Activated CD4-positive, alpha-beta T cell treated with anti-CD3 and anti-CD28 coated beads, Interleukin-2, amount 50 U/mL, for 1 hour (primary cell): ENCODE data around the gene SV2A.
A peak's percentile ranks its signal among the peaks of the same experiment; 100 is the strongest.
"Not testable (repeated sequence)": the region's sequence is repeated elsewhere in the genome, so short reads cannot be mapped to it uniquely, and the experiment has no call there.

Source experiments
- DNase-seq: peaks from one replicate; pipeline ENCODE4 v3.0.0-alpha.2; 2020

SV2A gene

GRCh38 chr1:149917571-149918144 lies at the start of gene SV2A:
TSS of gene SV2A (minus strand) at chr1:149917844. CDS start at chr1:149913840, 4,004 bp downstream.
- DNase-seq: peak; percentile 35

- DNase-seq: no peak
Observed at GRCh38 chr1:149967041-149967440, 49.4 kb upstream of the SV2A start.

GRCh38 chr1:149966405-149966804 lies 48.8 kb upstream of the SV2A start:
- DNase-seq: no peak

GRCh38 chr1:149965440-149965839 lies 47.8 kb upstream of the SV2A start:
- DNase-seq: no peak

GRCh38 chr1:149963358-149963757 lies 45.7 kb upstream of the SV2A start:
- DNase-seq: no peak

GRCh38 chr1:149962736-149963135 lies 45.1 kb upstream of the SV2A start:
- DNase-seq: no peak

GRCh38 chr1:149962039-149962647 lies 44.5 kb upstream of the SV2A start:
- peak; percentile 28 for DNase-seq

GRCh38 chr1:149957548-149957947 lies 39.9 kb upstream of the SV2A start:
- DNase-seq: not testable (repeated sequence)

- no peak for DNase-seq
Observed at GRCh38 chr1:149949911-149950310, 32.3 kb upstream of the SV2A start.

GRCh38 chr1:149945206-149945605 lies 27.6 kb upstream of the SV2A start:
- DNase-seq: no peak

- DNase-seq: no peak
Observed at GRCh38 chr1:149942885-149943284, 25.2 kb upstream of the SV2A start.

GRCh38 chr1:149942207-149942606 lies 24.6 kb upstream of the SV2A start:
- no peak for DNase-seq

- no peak for DNase-seq
Observed at GRCh38 chr1:149940427-149940826, 22.8 kb upstream of the SV2A start.

GRCh38 chr1:149938668-149939003 lies 21.0 kb upstream of the SV2A start:
- DNase-seq: not testable (repeated sequence)

- DNase-seq: no peak
Observed at GRCh38 chr1:149937759-149938158, 20.1 kb upstream of the SV2A start.

- DNase-seq: no peak
Observed at GRCh38 chr1:149936992-149937705, 19.5 kb upstream of the SV2A start.

GRCh38 chr1:149936170-149936991 lies 18.7 kb upstream of the SV2A start, which contains the start of gene MTMR11:
TSS of gene MTMR11 (minus strand) at chr1:149936879. CDS start at chr1:149936647, 232 bp downstream.
- DNase-seq: no peak

- no peak for DNase-seq
Observed at GRCh38 chr1:149934356-149934755, 16.7 kb upstream of the SV2A start.

- DNase-seq: no peak
Observed at GRCh38 chr1:149933208-149933607, 15.6 kb upstream of the SV2A start.

GRCh38 chr1:149932474-149932873 lies 14.8 kb upstream of the SV2A start:
- no peak for DNase-seq

GRCh38 chr1:149931212-149931790 lies 13.7 kb upstream of the SV2A start:
- no peak for DNase-seq

GRCh38 chr1:149929856-149930255 lies 12.2 kb upstream of the SV2A start:
- DNase-seq: no peak

- DNase-seq: no peak
Observed at GRCh38 chr1:149928401-149928724, 10.7 kb upstream of the SV2A start.
